ENCODE measurements around the gene PPP1R12C.

Gene PPP1R12C

GRCh38 chr19:55041627-55042343 is 75.7 kb downstream of the PPP1R12C start:
- TF ChIP-seq CTCF (conservative IDR thresholded peaks at IDR 0.05): no peak
- no peak for TF ChIP-seq ZFX (IDR thresholded peaks at IDR 0.05)
- H3K27ac ChIP-seq: no peak overlapping the region

GRCh38 chr19:55041244-55041626 is 76.2 kb downstream of the PPP1R12C start:
- TF ChIP-seq ZFX (IDR thresholded peaks at IDR 0.05) (no peak), CTCF (conservative IDR thresholded peaks at IDR 0.05) (no peak)
- H3K27ac ChIP-seq: no peak overlapping the region
